SH-SY5Y (cell line): ENCODE results near the gene BACH1.

Experiments
- GATA2 ChIP-seq: IDR thresholded peaks from 2 replicates; pipeline ENCODE4 v1.6.1; 2011; ENCODE audit warnings: mild to moderate bottlenecking, low read depth, low read length
- GATA3 ChIP-seq: IDR thresholded peaks from 2 replicates; pipeline ENCODE4 v1.6.1; 2011; ENCODE audit warnings: low read depth, mild to moderate bottlenecking, low read length, moderate library complexity

- no peak for TF ChIP-seq GATA2
- no peak for TF ChIP-seq GATA3
Measured at GRCh38 chr21:29313662-29314408, 15.1 kb downstream of the BACH1 start.
